Caki2 (cell line): Measurements from ENCODE around the gene MYPN. TPM values are rescaled to one million over a fixed set of nuclear protein-coding genes. Genes with fewer than 3 reads are reported as not detected.
"Not testable (repeated sequence)": the region's sequence is repeated elsewhere in the genome, so short reads cannot be mapped to it uniquely, and the experiment has no call there.

Experiments used
- DNase-seq: peaks from one replicate; pipeline ENCODE4 v3.0.0-alpha.2; 2015; ENCODE audit warnings: low read depth
- in situ Hi-C: cut with HindIII; loops from 2 replicates; pipeline ENCODE4 v1.10.0; 2016; ENCODE audit warnings: low sequenced_read_pairs, low pct_unique_long_range_greater_than_20kb, mixed read lengths
- total RNA-seq: library from RNA; depleted of rRNA; stranded (reverse); fragments of >200 nt; shearing (Covaris generic); gene quantifications from 2 replicates; pipeline ENCODE4 v1.2.3, GENCODE V29; 2014; ENCODE audit warnings: low replicate concordance

The MYPN gene
- total RNA-seq, 1 experiment from 2014 or later, result 0.64 TPM

GRCh38 chr10:68156373-68157185 lies 47.3 kb downstream of the MYPN start:
- peak; percentile 41 for DNase-seq
- in situ Hi-C loops, result no loop called here

DNA sequence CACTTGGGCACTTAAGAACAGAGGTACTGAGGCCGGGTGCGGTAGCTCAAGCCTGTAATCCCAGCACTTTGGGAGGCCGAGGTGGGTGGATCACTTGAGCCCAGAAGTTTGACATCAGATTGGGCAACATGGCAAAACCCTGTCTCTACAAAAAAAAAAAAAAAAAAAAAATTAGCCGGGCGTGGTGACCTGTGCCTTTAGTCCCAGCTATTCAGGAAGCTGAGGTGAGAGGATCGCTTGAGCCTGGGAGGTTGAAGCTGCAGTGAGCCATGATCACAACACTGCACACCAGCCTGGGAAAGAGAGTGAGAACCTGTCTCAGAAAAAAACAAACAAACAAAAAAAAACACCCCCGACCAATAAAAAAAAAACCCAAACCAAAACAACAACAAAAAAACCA lies 48.2 kb downstream of the MYPN start:
- peak; percentile 72 for DNase-seq
- in situ Hi-C loops, result not testable (repeated sequence)

DNA sequence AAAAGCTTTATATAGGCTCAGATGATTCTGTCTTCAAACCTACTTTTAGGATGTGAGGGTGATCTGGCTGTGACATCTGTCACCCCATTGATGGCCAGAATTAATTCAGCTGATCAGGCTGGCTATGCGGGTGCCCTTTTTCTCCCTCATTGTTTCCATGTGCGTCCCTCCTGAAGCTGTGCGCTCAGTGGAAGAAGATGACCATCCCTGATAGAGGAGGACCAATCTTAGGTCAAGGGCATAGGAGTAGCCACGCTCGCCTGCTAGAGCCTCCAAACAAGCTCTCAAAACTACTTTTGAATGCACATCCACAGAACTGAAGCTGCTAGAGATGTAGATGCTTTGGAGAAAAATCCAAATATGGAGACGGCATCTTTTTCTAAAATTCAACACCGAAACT lies 48.7 kb downstream of the MYPN start:
- no peak for DNase-seq
- in situ Hi-C loops, result no loop called here

DNA sequence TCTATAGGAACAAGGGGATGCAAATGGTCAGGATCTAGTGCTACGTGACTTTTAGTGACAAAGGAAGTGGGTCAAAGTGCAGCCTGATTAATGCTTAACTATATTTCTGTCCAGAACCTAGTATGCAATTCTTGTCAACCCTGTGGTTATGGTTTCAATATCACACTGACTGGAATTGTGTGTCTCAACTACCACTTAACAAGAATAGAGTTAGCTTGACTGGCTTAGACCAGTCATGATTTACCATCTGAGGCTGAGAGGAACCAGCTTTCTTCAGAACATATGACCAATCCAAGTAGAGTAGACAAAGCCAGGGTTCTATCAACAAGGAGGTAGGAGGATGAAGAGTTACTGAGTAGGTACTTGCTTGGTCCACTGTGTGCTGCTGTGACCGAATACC lies 54.4 kb downstream of the MYPN start:
- DNase-seq, result no peak
- in situ Hi-C loops, result no loop called here

DNA sequence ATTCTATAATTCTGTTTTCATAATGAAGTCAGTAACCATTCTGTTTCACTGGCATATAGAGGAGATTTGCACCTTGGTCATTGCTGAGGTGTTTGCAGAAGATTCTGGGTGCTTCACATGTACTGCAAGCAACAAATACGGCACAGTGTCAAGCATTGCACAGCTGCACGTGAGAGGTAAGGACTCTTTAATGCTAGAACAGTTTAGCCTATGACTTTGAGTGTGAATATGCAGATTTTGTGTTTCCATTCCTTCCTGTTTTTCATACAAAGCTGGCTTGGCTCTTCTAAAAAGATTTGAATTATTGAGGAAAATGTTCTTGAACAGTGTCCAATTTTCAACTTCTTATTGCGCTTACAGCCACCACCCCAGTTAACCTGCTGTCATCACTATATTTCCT lies 56.4 kb downstream of the MYPN start:
- in situ Hi-C loops, result no loop called here
- DNase-seq, result no peak

- in situ Hi-C loops, result no loop called here
- DNase-seq, result no peak
Observed at GRCh38 chr10:68166871-68167585, 57.7 kb downstream of the MYPN start.

- in situ Hi-C loops, result no loop called here
Observed at GRCh38 chr10:68167586-68168189, 58.4 kb downstream of the MYPN start.

GRCh38 chr10:68171539-68172080 lies 62.3 kb downstream of the MYPN start:
- in situ Hi-C loops, result no loop called here
- DNase-seq, result peak; percentile 60

More at GRCh38 chr10:68167586-68168189, 58.4 kb downstream of the MYPN start:
- no peak for DNase-seq

- in situ Hi-C loops, result no loop called here
- DNase-seq, result peak; percentile 78
Observed at GRCh38 chr10:68172324-68172723, 63.0 kb downstream of the MYPN start.

DNA sequence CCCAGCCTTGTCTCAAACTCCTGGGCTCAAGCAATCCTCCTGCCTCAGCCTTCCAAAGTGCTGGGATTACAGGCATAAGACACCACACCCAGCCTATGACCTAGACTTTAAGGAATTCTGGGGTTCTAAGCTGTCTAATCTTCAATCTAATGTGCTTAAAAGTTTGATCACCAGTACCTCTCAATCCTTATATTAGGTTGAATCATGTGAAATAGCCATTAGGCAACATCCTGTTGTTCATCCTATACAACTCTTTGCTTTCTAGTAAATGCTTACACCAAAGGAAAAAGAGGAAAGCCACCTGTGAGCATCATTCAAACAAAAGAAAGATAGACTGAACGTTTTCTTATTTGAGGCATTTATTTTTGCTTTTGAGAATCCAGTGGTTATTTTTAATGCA lies 66.7 kb downstream of the MYPN start:
- DNase-seq, result no peak
- in situ Hi-C loops, result no loop called here

DNA sequence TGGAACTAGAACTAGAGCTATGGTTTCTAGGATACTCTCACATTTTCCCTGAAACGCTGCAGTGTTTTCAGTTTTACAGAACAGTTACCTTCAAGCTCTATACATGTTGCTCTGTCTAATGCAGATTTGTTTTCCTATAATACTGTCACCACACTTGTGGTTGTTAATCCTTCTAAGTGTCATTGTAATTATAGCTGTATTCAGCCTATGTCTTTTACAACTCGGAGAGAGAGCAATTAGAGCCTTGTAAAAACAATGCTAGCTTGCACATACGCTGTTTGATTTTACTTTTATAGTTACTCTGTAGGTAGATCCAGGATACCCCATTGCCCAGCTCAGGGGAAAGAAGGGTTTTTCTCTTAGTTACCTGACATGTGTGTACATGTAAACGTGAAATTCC lies 67.5 kb downstream of the MYPN start:
- in situ Hi-C loops, result no loop called here
- DNase-seq, result no peak

DNA sequence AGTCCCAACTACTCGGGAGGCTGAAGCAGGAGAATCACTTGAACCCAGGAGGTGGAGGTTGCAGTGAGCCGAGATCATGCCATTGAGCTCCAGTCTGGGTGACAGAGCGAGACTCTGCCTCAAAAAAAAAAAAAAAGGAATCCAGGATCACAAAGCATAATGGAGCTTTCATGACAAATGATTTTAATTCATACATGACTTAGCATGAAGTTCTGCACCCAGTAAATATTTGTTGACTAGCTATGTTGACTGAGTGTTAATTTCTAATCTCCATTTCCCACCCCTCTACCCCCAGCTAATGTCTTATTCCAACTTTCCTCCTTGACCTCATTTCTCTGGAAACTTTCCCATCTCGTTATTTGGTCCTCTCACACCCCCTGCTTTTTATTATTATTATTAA lies 69.3 kb downstream of the MYPN start:
- DNase-seq, result no peak
- in situ Hi-C loops, result no loop called here

DNA sequence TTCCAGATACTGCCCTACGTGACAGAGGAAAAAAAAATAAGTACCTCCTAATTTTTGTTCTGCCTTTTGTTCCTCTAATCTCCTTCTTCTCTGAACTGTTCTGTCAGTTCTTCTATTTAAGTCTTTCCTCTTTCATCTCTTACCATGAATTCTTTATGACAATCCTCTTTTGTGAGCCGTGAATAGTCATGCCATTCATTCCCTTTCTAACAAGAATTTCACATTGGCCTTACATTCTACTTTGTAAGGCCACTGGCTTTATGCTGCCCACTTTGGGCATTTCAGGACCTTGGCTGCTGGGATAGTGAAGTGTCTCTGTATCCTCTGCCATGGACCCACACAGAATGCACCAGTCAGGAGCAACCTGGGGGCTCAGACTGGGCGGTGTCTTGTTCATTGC lies 69.7 kb downstream of the MYPN start:
- in situ Hi-C loops, result no loop called here
- no peak for DNase-seq

GRCh38 chr10:68180490-68180889 lies 71.2 kb downstream of the MYPN start:
- in situ Hi-C loops, result no loop called here
- no peak for DNase-seq

DNA sequence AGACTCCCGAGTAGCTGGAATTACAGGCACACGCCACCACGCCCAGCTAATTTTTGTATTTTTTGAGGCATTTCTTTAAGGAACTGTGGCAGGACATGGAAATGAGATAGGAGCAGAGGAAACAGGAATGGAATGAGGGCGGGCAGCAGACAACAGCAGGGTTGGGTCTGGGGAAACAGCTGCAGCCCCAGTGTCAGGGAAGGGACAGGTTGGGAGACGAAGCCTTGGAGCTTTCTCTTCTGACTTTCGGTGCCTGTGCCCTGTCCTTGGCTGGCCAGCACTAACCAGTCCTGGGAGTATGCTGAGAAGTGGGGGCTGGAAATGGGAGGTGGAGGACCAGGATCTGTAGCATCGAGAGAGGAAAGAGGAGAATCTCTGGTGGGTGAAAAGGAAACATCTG lies 75.3 kb downstream of the MYPN start:
- no peak for DNase-seq
- in situ Hi-C loops, result no loop called here

DNA sequence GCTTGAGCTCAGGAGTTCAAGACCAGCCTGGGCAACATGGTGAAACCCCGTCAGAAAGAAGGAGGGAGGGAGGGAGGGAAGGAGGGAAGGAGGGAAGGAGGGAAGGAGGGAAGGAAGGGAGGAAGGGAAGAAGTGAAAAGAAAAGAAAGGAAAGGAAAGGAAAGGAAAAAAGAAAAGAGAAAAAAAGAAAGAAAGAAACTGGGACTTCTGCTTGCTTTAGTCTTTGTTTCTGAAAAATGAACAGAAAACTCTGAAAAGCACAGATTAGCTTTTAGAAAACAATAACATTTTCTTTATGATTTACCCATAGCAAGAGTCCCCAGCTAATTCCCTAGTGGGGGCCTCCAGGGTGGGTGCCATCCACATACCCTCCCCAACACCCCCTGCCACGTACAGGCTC lies 75.8 kb downstream of the MYPN start:
- in situ Hi-C loops, result no loop called here
- no peak for DNase-seq

DNA sequence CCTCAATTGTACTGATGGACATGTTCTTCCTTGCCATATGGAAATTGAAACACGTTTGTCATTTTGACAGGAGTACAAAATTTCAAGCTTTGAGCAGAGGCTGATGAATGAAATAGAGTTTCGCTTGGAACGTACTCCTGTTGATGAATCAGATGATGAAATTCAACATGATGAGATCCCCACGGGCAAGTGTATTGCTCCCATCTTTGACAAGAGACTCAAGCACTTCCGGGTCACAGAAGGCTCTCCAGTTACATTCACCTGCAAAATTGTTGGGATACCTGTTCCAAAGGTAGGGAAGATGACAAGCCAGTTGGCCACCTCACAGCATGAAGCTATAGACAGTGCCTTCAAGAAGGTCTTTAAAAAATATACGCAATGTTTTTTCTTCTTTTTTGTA lies 79.5 kb downstream of the MYPN start:
- DNase-seq, result no peak

DNA sequence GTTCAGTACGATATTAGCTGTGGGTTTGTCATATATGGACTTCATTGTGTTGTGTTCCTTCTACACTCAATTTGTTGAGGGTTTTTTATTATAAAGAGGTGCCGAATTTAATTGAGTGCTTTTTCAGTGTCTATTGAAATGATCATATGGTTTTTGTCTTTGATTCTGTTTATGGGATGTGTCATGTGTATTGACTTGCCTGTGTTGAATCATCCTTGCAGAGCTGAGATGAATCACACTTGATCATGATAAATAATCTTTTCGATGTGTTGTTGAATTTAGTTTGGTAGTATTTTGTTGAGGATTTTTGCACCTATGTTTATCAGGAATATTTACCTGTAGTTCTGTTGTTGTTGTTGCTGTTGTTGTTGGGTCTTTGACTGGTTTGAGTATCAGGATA lies 82.8 kb downstream of the MYPN start:
- in situ Hi-C loops, result no loop called here
- DNase-seq, result no peak

More for the DNA sequence above, 79.5 kb downstream of the MYPN start:
- in situ Hi-C loops, result no loop called here

GRCh38 chr10:68194290-68194689 lies 85.0 kb downstream of the MYPN start:
- no peak for DNase-seq
- in situ Hi-C loops, result no loop called here
